IPS-18a (cell line): ENCODE results near the gene CNTN4.

Experiments used
- H3K27ac ChIP-seq: one replicate; pipeline ENCODE4 v1.5.1; 2013; ENCODE audit warnings: low read length
- H3K27me3 ChIP-seq: one replicate; pipeline ENCODE4 v1.6.1; 2013; ENCODE audit warnings: mild to moderate bottlenecking, low read length; ENCODE audit not compliant: control insufficient read depth, insufficient read depth
- H3K36me3 ChIP-seq: one replicate; pipeline ENCODE4 v1.6.1; 2013; ENCODE audit warnings: low read depth, low read length; ENCODE audit not compliant: control insufficient read depth
- H3K4me1 ChIP-seq: one replicate; pipeline ENCODE4 v1.6.1; 2013; ENCODE audit warnings: low read depth, low read length; ENCODE audit not compliant: control insufficient read depth
- H3K4me3 ChIP-seq: one replicate; pipeline ENCODE4 v1.5.1; 2013; ENCODE audit warnings: low read length
- H3K9ac ChIP-seq: one replicate; pipeline ENCODE4 v1.6.1; 2013; ENCODE audit warnings: mild to moderate bottlenecking, low read length, moderate library complexity
- H3K9me3 ChIP-seq: one replicate; pipeline ENCODE4 v1.6.1; 2013; ENCODE audit warnings: low read depth, low read length; ENCODE audit not compliant: control insufficient read depth

CNTN4 gene

GRCh38 chr3:3102751-3103150 is 1004.1 kb downstream of the CNTN4 start:
- H3K4me3 ChIP-seq: no peak overlapping the region
- H3K36me3 ChIP-seq: no peaks in the 10 kb centered on the region
- no peaks in the 10 kb centered on the region for H3K4me1 ChIP-seq
- no peak overlapping the region for H3K27ac ChIP-seq
- H3K9ac ChIP-seq: no peak overlapping the region
- H3K27me3 ChIP-seq: no peaks in the 10 kb centered on the region
- no peaks in the 10 kb centered on the region for H3K9me3 ChIP-seq

GRCh38 chr3:3105246-3105645 is 1006.6 kb downstream of the CNTN4 start:
- no peaks in the 10 kb centered on the region for H3K27me3 ChIP-seq
- H3K36me3 ChIP-seq: no peaks in the 10 kb centered on the region
- H3K27ac ChIP-seq: no peak overlapping the region
- no peak overlapping the region for H3K9ac ChIP-seq
- no peaks in the 10 kb centered on the region for H3K9me3 ChIP-seq
- no peak overlapping the region for H3K4me3 ChIP-seq
- H3K4me1 ChIP-seq: peaks cover 6% of the 10 kb centered on the region

GRCh38 chr3:3105815-3106214 is 1007.1 kb downstream of the CNTN4 start:
- H3K4me3 ChIP-seq: no peak overlapping the region
- H3K27me3 ChIP-seq: no peaks in the 10 kb centered on the region
- H3K27ac ChIP-seq: no peak overlapping the region
- H3K36me3 ChIP-seq: no peaks in the 10 kb centered on the region
- no peak overlapping the region for H3K9ac ChIP-seq
- no peaks in the 10 kb centered on the region for H3K9me3 ChIP-seq
- H3K4me1 ChIP-seq: peaks cover 12% of the 10 kb centered on the region

- H3K27me3 ChIP-seq: no peaks in the 10 kb centered on the region
- no peak overlapping the region for H3K9ac ChIP-seq
- H3K4me1 ChIP-seq: peaks cover 12% of the 10 kb centered on the region
- H3K4me3 ChIP-seq: no peak overlapping the region
- H3K27ac ChIP-seq: no peak overlapping the region
- H3K36me3 ChIP-seq: no peaks in the 10 kb centered on the region
- no peaks in the 10 kb centered on the region for H3K9me3 ChIP-seq
Observed at GRCh38 chr3:3107181-3107580, 1008.5 kb downstream of the CNTN4 start.
